ENCODE data around the gene FCN2.

GRCh38 chr9:134897584-134898170, 17.1 kb downstream of the FCN2 start:
- TF ChIP-seq CTCF (IDR thresholded peaks at IDR 0.05) (no peak), POLR2A (IDR thresholded peaks at IDR 0.05) (no peak)

Measured in body of pancreas (tissue), 4 donors.